LNCaP clone FGC (cell line): ENCODE measurements around the gene TMEM132E.

Source experiments
- DNase-seq: peaks from one replicate; pipeline ENCODE4 v3.0.0-alpha.2; 2011; ENCODE audit warnings: low read depth
- H3K4me3 ChIP-seq: 2 replicates; pipeline ENCODE4 v1.5.1; 2011; ENCODE audit warnings: mild to moderate bottlenecking, low read depth, low read length, control low read depth
- TF ChIP-seq, protein P1 (sequence below): IDR thresholded peaks from 2 replicates; pipeline ENCODE4 v1.5.1; 2012; ENCODE audit warnings: mild to moderate bottlenecking; ENCODE audit not compliant: control insufficient read depth, insufficient read depth; ENCODE audit errors: extremely low read depth

The TMEM132E gene

DNA sequence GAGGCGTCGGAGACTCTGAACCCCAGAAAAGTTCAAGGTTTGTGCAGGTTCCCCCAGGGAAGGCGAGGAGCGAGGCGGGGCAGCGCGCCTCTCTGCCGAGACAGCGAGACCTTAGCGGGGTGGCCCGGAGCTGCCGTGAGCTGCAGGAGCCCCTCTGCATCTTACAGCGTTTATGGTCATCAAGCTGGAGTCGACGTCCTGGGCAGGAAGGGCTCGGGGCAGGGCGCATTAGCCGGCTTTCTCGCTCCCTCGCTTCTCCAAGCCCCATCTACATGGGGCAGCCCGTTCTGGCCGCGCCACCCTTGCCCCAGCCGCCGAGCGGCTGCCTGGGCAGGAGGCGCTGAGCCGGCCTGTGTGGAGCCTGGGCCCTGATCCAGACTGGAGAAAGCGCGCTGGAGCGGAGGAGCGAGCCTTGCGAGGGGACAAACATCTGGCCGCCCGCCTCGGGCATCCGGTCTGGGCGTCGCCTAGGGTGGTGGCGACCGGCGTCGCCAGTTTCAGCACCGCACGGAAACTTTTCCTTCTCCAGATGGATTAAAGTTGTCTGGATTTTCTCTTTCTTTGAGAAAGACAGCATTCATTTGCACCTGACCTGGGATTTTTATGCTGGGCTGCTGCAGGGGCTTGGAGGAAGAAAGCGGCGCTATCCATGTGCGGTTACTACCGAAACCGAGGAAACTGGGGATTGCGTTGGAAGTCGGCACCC, 750 bp downstream of the TMEM132E start:
- peak overlapping the region; percentile 44; the same call in 1 of the 2 replicates for H3K4me3 ChIP-seq

DNA sequence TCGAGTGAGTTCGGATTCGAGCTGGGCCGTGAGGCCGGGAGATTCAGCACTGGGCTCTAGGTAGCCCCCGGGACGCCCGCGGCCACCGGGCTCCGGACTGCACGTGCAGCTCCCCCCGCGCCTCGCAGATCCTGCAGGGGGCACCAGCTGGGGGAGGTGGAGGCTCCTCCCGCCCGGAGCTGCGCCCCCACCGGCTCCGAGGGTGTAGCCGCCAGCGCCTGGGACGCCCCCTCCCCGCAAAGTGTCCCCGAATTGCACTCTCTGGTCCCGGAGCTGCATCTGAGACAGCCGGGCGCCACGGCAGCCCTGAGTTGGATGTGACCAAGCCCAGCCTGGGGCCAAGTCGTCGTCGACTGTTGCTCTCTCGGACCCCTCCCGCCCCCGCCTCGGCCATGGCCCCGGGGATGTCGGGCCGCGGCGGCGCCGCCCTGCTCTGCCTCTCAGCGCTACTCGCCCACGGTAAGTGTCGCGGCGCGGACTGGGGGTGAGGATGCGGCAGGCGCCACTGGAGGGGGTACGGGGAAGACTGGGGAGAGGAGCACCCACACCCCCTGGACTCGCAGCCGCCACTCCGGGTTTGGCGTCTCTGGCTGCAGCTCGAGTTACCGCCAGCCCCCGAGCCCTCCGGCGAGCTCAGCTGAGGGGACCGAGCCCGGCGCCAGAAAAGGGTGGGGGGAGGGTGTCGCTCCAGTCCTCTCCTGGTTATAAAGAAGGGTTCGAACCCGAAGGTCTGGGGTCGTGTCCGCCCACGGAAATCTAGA, 1.5 kb downstream of the TMEM132E start:
- DNase-seq = no peak
- no peak overlapping the region for H3K4me3 ChIP-seq
- TF ChIP-seq, protein P1, sequence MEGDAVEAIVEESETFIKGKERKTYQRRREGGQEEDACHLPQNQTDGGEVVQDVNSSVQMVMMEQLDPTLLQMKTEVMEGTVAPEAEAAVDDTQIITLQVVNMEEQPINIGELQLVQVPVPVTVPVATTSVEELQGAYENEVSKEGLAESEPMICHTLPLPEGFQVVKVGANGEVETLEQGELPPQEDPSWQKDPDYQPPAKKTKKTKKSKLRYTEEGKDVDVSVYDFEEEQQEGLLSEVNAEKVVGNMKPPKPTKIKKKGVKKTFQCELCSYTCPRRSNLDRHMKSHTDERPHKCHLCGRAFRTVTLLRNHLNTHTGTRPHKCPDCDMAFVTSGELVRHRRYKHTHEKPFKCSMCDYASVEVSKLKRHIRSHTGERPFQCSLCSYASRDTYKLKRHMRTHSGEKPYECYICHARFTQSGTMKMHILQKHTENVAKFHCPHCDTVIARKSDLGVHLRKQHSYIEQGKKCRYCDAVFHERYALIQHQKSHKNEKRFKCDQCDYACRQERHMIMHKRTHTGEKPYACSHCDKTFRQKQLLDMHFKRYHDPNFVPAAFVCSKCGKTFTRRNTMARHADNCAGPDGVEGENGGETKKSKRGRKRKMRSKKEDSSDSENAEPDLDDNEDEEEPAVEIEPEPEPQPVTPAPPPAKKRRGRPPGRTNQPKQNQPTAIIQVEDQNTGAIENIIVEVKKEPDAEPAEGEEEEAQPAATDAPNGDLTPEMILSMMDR = no peak

More for the DNA sequence above, 750 bp downstream of the TMEM132E start:
- DNase-seq = no peak
- TF ChIP-seq, protein P1 = no peak

DNA sequence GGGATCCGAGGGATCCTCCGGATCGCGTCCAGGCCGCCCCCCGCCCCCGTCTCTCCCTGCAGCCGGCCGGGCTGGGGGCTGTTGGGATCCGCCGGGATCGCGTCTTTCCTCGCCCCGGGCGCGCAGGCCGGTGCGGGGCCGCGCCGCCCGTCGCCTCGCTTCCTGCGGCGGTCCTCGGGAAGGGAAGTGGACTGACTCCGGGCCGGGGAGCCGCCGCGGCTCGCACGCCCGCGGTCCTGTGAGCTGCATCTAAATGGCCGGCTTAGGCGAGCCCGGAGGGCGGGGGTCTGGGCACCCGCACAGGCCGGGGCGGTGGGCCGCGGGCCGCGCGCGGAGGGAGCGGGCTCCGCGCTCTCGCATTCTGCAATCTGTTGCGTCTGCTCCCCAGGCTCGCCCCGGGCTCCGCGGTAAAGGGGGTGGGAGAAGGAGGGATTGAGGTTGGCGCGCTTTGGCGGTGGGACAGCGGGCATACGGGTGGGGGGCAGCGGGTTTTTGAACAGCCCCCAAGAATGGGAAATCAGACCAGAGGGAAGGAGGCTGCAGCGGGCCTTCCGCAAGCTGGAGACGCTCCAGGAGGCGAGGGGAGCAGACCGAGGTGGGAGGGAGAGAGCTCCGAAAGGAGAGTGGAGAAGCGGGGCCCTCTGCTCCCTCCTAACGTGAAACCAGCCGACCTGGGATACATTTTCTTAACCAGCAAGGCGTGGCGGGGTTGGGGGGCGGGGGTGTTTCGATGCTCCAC, 2.2 kb downstream of the TMEM132E start:
- TF ChIP-seq, protein P1 = no peak
- no peak for DNase-seq
- H3K4me3 ChIP-seq = no peak overlapping the region

DNA sequence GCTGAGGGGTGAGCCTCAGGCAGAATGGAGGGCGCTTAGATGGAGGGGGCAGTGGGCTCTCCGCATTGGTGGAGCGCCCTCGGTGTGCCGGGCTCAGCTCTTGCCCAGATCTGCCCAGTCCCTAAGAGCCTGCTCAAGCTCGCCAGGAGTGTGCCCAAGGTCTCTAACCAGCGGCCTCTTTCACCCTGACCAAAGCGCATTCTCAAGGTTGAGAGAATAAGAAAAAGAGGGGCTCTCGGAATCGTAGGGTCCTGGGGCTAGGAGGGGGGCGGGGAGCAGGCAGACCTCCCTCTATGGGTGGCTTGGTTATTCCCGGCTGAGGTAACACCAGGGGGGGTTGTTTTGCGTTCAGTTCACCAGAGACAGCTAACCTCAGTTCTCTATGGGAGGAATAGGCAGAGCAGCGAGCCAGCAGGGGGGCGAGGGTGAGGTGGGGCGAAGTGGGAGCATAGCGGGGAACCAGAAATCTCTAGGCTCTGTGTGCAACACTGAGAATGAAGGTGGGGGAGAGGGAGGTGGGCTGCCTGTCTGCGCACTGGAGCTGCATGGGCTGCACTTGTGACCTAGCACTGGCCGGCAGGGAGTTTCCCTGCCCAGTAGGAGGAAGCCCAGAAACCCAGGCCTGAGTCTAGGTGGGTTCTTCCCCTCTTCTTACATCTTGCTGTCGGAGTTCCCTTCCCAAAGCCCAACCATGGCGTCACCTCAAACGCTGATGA, 3.0 kb downstream of the TMEM132E start:
- TF ChIP-seq, protein P1 = no peak
- no peak overlapping the region for H3K4me3 ChIP-seq
- no peak for DNase-seq

DNA sequence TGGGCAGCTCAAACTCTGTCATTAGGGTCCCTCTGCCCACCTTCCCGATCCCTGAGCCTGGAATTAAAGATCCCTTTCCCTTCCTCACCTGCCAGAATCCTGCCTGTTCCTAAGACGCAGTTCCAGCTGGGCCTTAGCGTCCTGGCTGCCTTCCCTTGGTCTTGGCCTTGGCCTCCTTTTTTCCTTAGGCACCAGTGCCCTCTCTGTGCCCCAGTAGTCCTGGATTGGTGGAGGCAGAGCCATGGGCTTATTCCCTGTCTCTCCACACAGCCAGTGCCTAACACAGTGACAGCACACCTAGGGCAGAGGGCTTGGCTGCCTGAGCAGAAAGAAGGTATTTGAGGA, 3.5 kb downstream of the TMEM132E start:
- H3K4me3 ChIP-seq = no peak overlapping the region
- TF ChIP-seq, protein P1 = no peak
- no peak for DNase-seq

DNA sequence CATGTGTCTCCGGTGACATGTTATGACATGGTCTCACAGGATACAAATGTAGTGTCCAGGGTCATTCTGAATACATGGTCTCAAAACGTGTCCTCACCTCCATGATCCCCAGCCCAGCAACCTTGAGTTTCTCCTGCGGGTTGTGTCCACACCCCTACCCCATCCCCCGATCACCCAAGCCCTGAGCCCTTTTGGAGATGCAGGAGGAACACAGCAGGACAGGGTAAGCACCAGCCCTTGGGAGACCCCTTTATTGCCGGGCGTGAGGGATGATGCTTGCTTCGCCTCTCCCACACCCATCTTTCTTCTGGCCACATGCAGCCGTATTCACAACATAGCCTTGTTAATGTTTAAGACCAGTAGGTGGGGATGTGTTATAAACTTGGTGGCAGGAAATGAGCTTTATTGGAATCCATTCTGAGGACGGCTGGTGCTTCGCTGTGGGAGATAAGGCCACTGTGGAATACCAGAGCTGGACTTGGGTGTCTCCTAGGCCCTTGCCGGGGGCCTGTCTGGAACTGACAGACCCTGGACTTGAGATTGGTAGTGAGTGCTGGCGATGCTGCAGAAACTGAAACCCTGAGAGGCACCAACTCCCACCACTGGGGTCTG, 5.5 kb downstream of the TMEM132E start:
- DNase-seq = peak; percentile 30
- H3K4me3 ChIP-seq = no peak overlapping the region
- TF ChIP-seq, protein P1 = peak; percentile 54
